ENCODE measurements around the gene CLEC19A. TPM values are rescaled to one million over a fixed set of nuclear protein-coding genes. Genes with fewer than 3 reads are reported as not detected.

The CLEC19A gene
- not detected for total RNA-seq

DNA sequence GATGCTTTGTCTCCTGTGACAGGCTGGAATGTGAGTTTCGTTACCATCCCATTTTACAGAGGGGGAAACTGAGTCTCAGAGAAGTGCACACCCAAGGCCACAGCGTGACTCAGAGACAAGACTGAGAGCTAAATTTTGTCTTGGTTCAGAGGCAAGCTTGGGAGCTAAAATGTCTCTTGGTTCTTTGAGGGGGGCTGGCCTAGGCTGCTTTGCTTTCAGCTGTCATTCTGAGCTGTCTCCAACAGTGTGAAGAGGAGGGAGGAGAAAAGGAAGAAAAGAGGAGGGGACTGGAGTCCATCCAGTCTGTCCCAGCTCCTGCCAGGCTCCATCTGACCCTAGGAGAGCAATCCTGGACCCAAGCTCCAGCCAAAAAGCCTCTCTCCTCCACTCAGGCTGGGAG, at the start of gene CLEC19A:
Gene CLEC19A (plus strand): TSS at position 301 of the 400 bp plus-strand sequence. CDS start 121 bp downstream, outside the sequence.
- Mint-ChIP-seq H3K4me1 (no peaks in the 10 kb centered on the region), H3K4me3 (no peak within 1 kb of the TSS), H3K27ac (no peak within 1 kb of the TSS), H3K9me3 (ENCODE audit: low read depth) (no peaks in the 10 kb centered on the region), H3K36me3 (no peaks in the 10 kb centered on the region), H3K27me3 (no peaks in the 10 kb centered on the region)
- CTCF ChIA-PET, result no interaction called here
- ATAC-seq, result no peak
- DNase-seq, result no peak

GRCh38 chr16:19235886-19236285, 49.6 kb upstream of the CLEC19A start:
- CTCF ChIA-PET, result no interaction called here
- H3K27me3 Mint-ChIP-seq, result no peaks in the 10 kb centered on the region
- H3K36me3 Mint-ChIP-seq, result no peaks in the 10 kb centered on the region

DNA sequence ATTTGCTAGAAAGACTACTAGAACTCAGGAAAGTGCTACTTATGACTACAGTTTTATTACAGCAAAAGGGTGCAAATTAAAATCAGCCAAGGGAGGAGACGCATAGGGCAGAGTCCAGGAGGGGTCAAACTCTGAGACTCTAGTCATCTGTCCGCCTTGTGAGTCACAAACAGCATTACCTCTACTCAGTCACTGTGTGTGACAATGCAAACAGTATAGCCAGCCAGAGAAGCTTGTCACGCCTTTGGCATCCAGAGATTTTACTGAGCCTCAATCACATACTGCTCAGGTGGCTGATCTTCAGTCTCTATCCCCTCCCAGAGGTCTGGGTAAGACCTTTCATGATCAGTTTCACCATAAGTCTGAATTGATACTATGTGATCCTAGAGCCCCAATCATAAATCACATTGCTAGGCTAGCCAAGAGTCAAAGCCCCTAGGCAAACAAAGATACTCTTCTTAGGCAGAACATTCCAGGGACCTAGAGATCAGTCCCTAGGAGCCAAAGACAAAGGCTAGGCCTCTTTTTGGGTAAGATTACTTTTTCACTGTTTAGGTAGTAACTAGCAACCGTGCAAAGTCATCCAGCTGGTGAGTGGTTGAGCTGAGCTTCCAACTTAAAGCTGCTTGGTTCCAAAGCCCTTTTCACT, 48.8 kb upstream of the CLEC19A start:
- ATAC-seq, result no peak
- CTCF ChIA-PET, result no interaction called here

More at GRCh38 chr16:19235886-19236285, 49.6 kb upstream of the CLEC19A start:
- no peak overlapping the region for H3K27ac Mint-ChIP-seq
- no peak for ATAC-seq
- no peak for DNase-seq
- no peaks in the 10 kb centered on the region for H3K4me1 Mint-ChIP-seq
- H3K9me3 Mint-ChIP-seq (ENCODE audit: low read depth), result peaks cover 10% of the 10 kb centered on the region
- no peak overlapping the region for H3K4me3 Mint-ChIP-seq

DNA sequence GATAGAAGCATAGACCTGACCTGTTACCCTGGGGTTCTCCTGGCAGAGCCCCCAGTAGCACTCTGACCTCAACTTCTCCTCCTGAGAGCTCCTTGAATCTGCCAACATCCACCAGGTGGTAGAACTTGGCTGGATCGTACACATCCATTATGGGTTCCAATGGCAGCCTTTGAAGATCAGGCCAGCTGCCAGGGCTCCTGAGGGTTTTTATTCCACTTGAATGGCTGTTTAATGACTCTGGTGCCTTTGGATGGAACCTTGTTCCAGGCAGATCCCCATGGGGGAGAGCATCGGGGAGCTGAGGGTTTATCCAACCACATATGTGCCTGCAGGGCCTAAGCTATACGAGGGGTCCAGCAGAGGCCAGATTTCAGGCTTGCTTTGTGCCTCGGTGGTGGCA, 47.1 kb upstream of the CLEC19A start:
- Mint-ChIP-seq H3K4me1 (no peaks in the 10 kb centered on the region), H3K9me3 (ENCODE audit: low read depth) (peaks cover 10% of the 10 kb centered on the region), H3K36me3 (no peaks in the 10 kb centered on the region), H3K27ac (no peak overlapping the region), H3K4me3 (no peak overlapping the region), H3K27me3 (no peaks in the 10 kb centered on the region)
- CTCF ChIA-PET, result interaction anchor here (1.1 to 1.4 kb wide), 2 partner anchors 11 to 12 kb away, joined by 3 read pairs; no protein-coding TSS in a partner anchor
- DNase-seq (no peak), ATAC-seq (no peak)

More for the DNA sequence above, 48.8 kb upstream of the CLEC19A start:
- Mint-ChIP-seq H3K27ac (no peak overlapping the region), H3K4me1 (no peaks in the 10 kb centered on the region), H3K4me3 (no peak overlapping the region), H3K9me3 (ENCODE audit: low read depth) (peaks cover 10% of the 10 kb centered on the region), H3K27me3 (no peaks in the 10 kb centered on the region), H3K36me3 (no peaks in the 10 kb centered on the region)
- DNase-seq, result no peak

GRCh38 chr16:19239511-19240155, 45.9 kb upstream of the CLEC19A start:
- H3K36me3 Mint-ChIP-seq, result no peaks in the 10 kb centered on the region
- no peak overlapping the region for H3K27ac Mint-ChIP-seq
- H3K9me3 Mint-ChIP-seq (ENCODE audit: low read depth), result peaks cover 10% of the 10 kb centered on the region
- CTCF ChIA-PET, result interaction anchor here (1.1 kb wide), 1 partner anchor 12 kb away, joined by 3 read pairs; no protein-coding TSS in a partner anchor
- DNase-seq (no peak), ATAC-seq (no peak)
- H3K4me3 Mint-ChIP-seq, result no peak overlapping the region
- no peaks in the 10 kb centered on the region for H3K27me3 Mint-ChIP-seq
- H3K4me1 Mint-ChIP-seq, result no peaks in the 10 kb centered on the region

DNA sequence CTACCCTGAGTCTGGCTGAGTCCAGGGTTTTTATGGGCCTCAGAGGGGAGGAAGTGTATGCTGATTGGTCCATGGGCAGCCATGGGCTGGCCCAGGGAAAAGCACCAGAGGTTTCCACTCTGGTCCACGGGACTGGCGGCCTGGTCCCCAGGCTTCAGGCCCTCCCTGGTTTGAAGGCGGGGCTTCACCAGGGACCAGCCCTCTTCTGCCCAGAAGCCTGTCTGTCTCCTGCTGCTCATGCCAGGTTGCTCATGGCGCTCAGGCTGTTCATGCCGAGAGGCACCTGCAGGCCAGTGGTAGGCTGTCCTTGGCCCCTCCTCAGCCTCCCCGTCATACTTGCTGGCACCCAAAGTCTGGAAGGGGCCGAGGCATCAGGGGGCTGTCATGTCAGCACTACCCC, 45.0 kb upstream of the CLEC19A start:
- Mint-ChIP-seq H3K4me3 (no peak overlapping the region), H3K4me1 (no peaks in the 10 kb centered on the region), H3K36me3 (no peaks in the 10 kb centered on the region), H3K27ac (no peak overlapping the region), H3K27me3 (no peaks in the 10 kb centered on the region), H3K9me3 (ENCODE audit: low read depth) (peaks cover 6% of the 10 kb centered on the region)
- ATAC-seq (no peak), DNase-seq (no peak)
- CTCF ChIA-PET, result no interaction called here

- Mint-ChIP-seq H3K4me3 (no peak overlapping the region), H3K36me3 (no peaks in the 10 kb centered on the region), H3K4me1 (no peaks in the 10 kb centered on the region), H3K9me3 (ENCODE audit: low read depth) (peaks cover 3% of the 10 kb centered on the region), H3K27ac (no peak overlapping the region), H3K27me3 (no peaks in the 10 kb centered on the region)
- no peak for ATAC-seq
- CTCF ChIA-PET, result no interaction called here
- no peak for DNase-seq
These were observed 44.0 kb upstream of the CLEC19A start for GRCh38 chr16:19241512-19241911.

GRCh38 chr16:19242186-19242585, 43.3 kb upstream of the CLEC19A start:
- H3K27ac Mint-ChIP-seq, result no peak overlapping the region
- peaks cover 3% of the 10 kb centered on the region for H3K9me3 Mint-ChIP-seq (ENCODE audit: low read depth)
- H3K4me3 Mint-ChIP-seq, result no peak overlapping the region
- CTCF ChIA-PET, result no interaction called here
- ATAC-seq (no peak), DNase-seq (no peak)
- no peaks in the 10 kb centered on the region for H3K36me3 Mint-ChIP-seq
- no peaks in the 10 kb centered on the region for H3K4me1 Mint-ChIP-seq
- no peaks in the 10 kb centered on the region for H3K27me3 Mint-ChIP-seq

DNA sequence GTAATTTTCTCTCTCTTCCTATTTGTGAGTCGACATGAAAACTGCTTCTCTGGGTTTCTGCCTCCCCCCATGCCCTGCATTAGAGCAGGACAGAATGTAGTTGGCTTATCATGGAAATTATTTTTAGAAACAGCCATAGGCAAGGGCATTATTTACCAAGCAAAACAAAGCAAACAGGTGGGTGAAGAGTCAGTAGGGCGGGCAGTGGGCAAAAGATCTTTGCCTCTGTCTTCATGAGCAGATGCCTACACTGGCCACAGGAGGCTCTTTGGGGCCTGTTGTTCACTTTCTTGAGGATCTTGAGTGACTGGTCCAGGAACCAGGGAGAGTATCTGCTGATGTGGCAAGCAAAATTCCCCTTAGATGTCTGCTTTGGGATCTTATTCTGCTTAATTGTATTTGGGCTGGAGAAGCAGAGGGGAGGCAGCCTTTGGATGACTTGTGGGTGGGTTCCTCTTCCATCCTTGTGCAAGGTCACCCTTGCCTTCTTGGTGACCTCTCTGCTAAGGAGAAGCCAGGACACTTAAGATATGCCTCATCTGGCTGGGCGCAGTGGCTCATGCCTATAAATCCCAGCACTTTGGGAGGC, 42.5 kb upstream of the CLEC19A start:
- CTCF ChIA-PET, result no interaction called here
- H3K27ac Mint-ChIP-seq, result no peak overlapping the region
- H3K4me3 Mint-ChIP-seq, result no peak overlapping the region
- DNase-seq, result no peak
- H3K4me1 Mint-ChIP-seq, result no peaks in the 10 kb centered on the region
- no peaks in the 10 kb centered on the region for H3K36me3 Mint-ChIP-seq
- H3K9me3 Mint-ChIP-seq (ENCODE audit: low read depth), result peaks cover 3% of the 10 kb centered on the region
- no peaks in the 10 kb centered on the region for H3K27me3 Mint-ChIP-seq
- no peak for ATAC-seq

GRCh38 chr16:19245326-19245925, 40.1 kb upstream of the CLEC19A start:
- H3K9me3 Mint-ChIP-seq (ENCODE audit: low read depth), result no peaks in the 10 kb centered on the region
- DNase-seq (no peak), ATAC-seq (no peak)
- no peaks in the 10 kb centered on the region for H3K36me3 Mint-ChIP-seq
- CTCF ChIA-PET, result no interaction called here
- H3K27me3 Mint-ChIP-seq, result no peaks in the 10 kb centered on the region
- H3K4me3 Mint-ChIP-seq, result no peak overlapping the region
- H3K4me1 Mint-ChIP-seq, result no peaks in the 10 kb centered on the region
- H3K27ac Mint-ChIP-seq, result no peak overlapping the region

- H3K27ac Mint-ChIP-seq, result no peak overlapping the region
- H3K4me3 Mint-ChIP-seq, result no peak overlapping the region
- no peak for DNase-seq
- CTCF ChIA-PET, result no interaction called here
- H3K9me3 Mint-ChIP-seq (ENCODE audit: low read depth), result no peaks in the 10 kb centered on the region
- no peaks in the 10 kb centered on the region for H3K27me3 Mint-ChIP-seq
- no peaks in the 10 kb centered on the region for H3K36me3 Mint-ChIP-seq
- ATAC-seq, result no peak
- no peaks in the 10 kb centered on the region for H3K4me1 Mint-ChIP-seq
These were observed 32.6 kb upstream of the CLEC19A start for GRCh38 chr16:19252904-19253303.

- Mint-ChIP-seq H3K27ac (no peak overlapping the region), H3K9me3 (ENCODE audit: low read depth) (no peaks in the 10 kb centered on the region), H3K4me3 (no peak overlapping the region), H3K4me1 (no peaks in the 10 kb centered on the region), H3K36me3 (no peaks in the 10 kb centered on the region), H3K27me3 (no peaks in the 10 kb centered on the region)
- CTCF ChIA-PET, result no interaction called here
- DNase-seq, result no peak
- no peak for ATAC-seq
These were observed 30.9 kb upstream of the CLEC19A start for GRCh38 chr16:19254611-19255010.

DNA sequence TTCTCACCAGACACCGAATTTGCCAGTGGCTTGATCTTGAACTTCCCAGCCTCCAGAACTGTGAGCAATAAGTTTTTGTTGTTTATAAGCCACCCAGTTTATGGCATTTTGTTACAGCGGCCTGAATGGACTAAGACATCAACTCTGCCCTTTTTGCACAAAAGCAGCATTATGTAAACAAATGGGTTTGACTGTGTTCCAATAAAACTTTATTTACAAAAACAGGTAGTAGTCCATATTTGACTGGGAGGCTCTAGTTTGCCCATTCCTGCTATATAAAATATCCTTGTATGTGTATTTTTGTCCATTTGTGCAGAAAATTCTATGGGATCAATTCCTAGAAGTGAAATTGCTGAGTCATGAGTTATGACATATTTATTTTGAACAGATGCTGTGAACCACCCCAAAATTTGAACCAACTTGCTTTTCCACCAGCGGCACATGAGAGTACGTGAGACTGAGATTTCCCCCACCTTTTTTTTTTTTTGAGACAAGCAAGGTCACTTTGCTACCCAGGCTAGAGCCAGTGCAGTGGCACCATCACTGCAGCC, 21.3 kb upstream of the CLEC19A start:
- CTCF ChIA-PET, result no interaction called here

More for the DNA sequence above, 21.3 kb upstream of the CLEC19A start:
- Mint-ChIP-seq H3K9me3 (ENCODE audit: low read depth) (peaks cover 12% of the 10 kb centered on the region), H3K27ac (no peak overlapping the region), H3K4me1 (no peaks in the 10 kb centered on the region), H3K36me3 (no peaks in the 10 kb centered on the region), H3K4me3 (no peak overlapping the region), H3K27me3 (no peaks in the 10 kb centered on the region)
- ATAC-seq (no peak), DNase-seq (no peak)
